ENCODE results near the gene FSHR. TPM values are rescaled to one million over a fixed set of nuclear protein-coding genes. Genes with fewer than 3 reads are reported as not detected.

Gene FSHR
- total and polyA plus RNA-seq, 2 donors (not counting 3 experiments of a cell fraction or from before 2014, with no cell fraction given): not detected

DNA sequence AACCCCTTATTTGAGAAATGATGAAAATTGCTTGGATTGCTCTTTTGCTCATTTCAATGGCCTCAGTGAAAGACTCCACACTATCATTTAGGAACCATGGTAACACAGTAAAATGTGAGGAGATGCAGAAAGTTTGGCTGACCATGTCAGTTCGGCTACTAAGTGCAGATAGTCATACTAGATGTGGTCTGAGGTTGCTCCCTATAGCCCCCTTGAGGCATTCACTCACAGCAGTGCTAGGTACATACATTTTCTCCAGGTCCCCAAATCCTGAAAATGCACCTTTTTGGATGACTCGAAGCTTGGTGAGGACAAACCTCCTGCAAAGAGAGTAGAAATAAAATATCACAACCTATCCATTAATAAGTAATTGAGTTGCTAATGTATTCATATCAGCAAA, 86.3 kb downstream of the FSHR start:
- TF ChIP-seq, protein P1, sequence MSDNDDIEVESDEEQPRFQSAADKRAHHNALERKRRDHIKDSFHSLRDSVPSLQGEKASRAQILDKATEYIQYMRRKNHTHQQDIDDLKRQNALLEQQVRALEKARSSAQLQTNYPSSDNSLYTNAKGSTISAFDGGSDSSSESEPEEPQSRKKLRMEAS (IDR thresholded peaks at IDR 0.05; ENCODE audit: insufficient read depth, insufficient read length): no peak
- TF ChIP-seq JUN (IDR thresholded peaks at IDR 0.05; ENCODE audit: borderline replicate concordance, insufficient read depth, insufficient read length, low read depth): no peak
- no peak for TF ChIP-seq POLR2A (IDR thresholded peaks at IDR 0.05; ENCODE audit: low read depth, low read length)
- TF ChIP-seq POLR2AphosphoS5 (IDR thresholded peaks at IDR 0.05; ENCODE audit: insufficient read depth, low read depth, low read length): no peak
- TF ChIP-seq FOS (IDR thresholded peaks at IDR 0.05; ENCODE audit: borderline replicate concordance, insufficient read depth, low read length): no peak
- H3K9me3 ChIP-seq (replicated peaks; ENCODE audit: control insufficient read depth, insufficient read depth, low read length): no peaks in the 10 kb centered on the region
- H3K79me2 ChIP-seq (ENCODE audit: control insufficient read depth, insufficient read depth, low read length): no peaks in the 10 kb centered on the region
- FAIRE-seq (no peak), DNase-seq (ENCODE audit: low read depth, low spot score) (no peak)
- H3K9ac ChIP-seq (replicated peaks; ENCODE audit: extremely low read depth, insufficient read depth, low read length): no peak overlapping the region
- H3K4me1 ChIP-seq (ENCODE audit: control insufficient read depth, extremely low read depth, insufficient read depth, low read length): no peaks in the 10 kb centered on the region
- POLR2A ChIA-PET: no interaction called here
- no peaks in the 10 kb centered on the region for H3K36me3 ChIP-seq (ENCODE audit: control insufficient read depth in 2 of 2, extremely low read depth in 1 of 2, insufficient read depth in 2 of 2, low read length in 2 of 2)
- no peak overlapping the region for H3K4me3 ChIP-seq (replicated peaks in 1 of 3; ENCODE audit: insufficient read depth in 1 of 3, low read depth in 1 of 3, low read length in 3 of 3)
- H2AFZ ChIP-seq (ENCODE audit: low read depth, low read length): no peak overlapping the region
- no TSS peak for BruUV-seq (replicated peaks)
- H3K27ac ChIP-seq (ENCODE audit: insufficient read depth, low read depth, low read length): no peak overlapping the region
- intact Hi-C loops (cut with micrococcal nuclease): no loop called here
- H3K27me3 ChIP-seq (ENCODE audit: control insufficient read depth in 2 of 2, insufficient read depth in 2 of 2, low read length in 2 of 2): no peaks in the 10 kb centered on the region
- H3K9me1 ChIP-seq (replicated peaks; ENCODE audit: control insufficient read depth, extremely low read depth, insufficient read depth, low read length): no peaks in the 10 kb centered on the region
- CTCF ChIA-PET: no interaction called here
- no peak overlapping the region for H3K4me2 ChIP-seq (ENCODE audit: insufficient read depth, low read length)
- dilution Hi-C loops (cut with MboI; ENCODE audit: extremely low pct_ligation_motif_present, low sequenced_read_pairs): no loop called here
- H4K20me1 ChIP-seq (replicated peaks; ENCODE audit: control insufficient read depth, extremely low read depth, insufficient read depth, low read length): no peaks in the 10 kb centered on the region

GRCh38 chr2:49053156-49053555, 101.2 kb downstream of the FSHR start:
- no peak for DNase-seq (ENCODE audit: low read depth, low spot score)
- Histone ChIP-seq H4K20me1 (replicated peaks; ENCODE audit: control insufficient read depth, extremely low read depth, insufficient read depth, low read length) (no peaks in the 10 kb centered on the region), H3K79me2 (ENCODE audit: control insufficient read depth, insufficient read depth, low read length) (no peaks in the 10 kb centered on the region), H3K9me3 (replicated peaks; ENCODE audit: control insufficient read depth, insufficient read depth, low read length) (peaks cover 3% of the 10 kb centered on the region), H3K9ac (replicated peaks; ENCODE audit: extremely low read depth, insufficient read depth, low read length) (no peak overlapping the region), H3K36me3 (ENCODE audit: control insufficient read depth in 2 of 2, extremely low read depth in 1 of 2, insufficient read depth in 2 of 2, low read length in 2 of 2) (no peaks in the 10 kb centered on the region), H3K4me1 (ENCODE audit: control insufficient read depth, extremely low read depth, insufficient read depth, low read length) (no peaks in the 10 kb centered on the region), H3K27ac (ENCODE audit: insufficient read depth, low read depth, low read length) (no peak overlapping the region), H3K4me3 (replicated peaks in 1 of 3; ENCODE audit: insufficient read depth in 1 of 3, low read depth in 1 of 3, low read length in 3 of 3) (no peak overlapping the region), H2AFZ (ENCODE audit: low read depth, low read length) (no peak overlapping the region), H3K4me2 (ENCODE audit: insufficient read depth, low read length) (no peak overlapping the region), H3K27me3 (ENCODE audit: control insufficient read depth in 2 of 2, insufficient read depth in 2 of 2, low read length in 2 of 2) (no peaks in the 10 kb centered on the region), H3K9me1 (replicated peaks; ENCODE audit: control insufficient read depth, extremely low read depth, insufficient read depth, low read length) (no peaks in the 10 kb centered on the region)
- FAIRE-seq: no peak
- intact Hi-C loops (cut with micrococcal nuclease) (no loop called here), dilution Hi-C loops (cut with MboI; ENCODE audit: extremely low pct_ligation_motif_present, low sequenced_read_pairs) (no loop called here)
- TF ChIP-seq EZH2 (IDR thresholded peaks at IDR 0.05; ENCODE audit: borderline replicate concordance, low read depth, low read length, severe bottlenecking): no peak
- TF ChIP-seq, protein P1 (IDR thresholded peaks at IDR 0.05; ENCODE audit: insufficient read depth, insufficient read length): no peak
- TF ChIP-seq JUN (IDR thresholded peaks at IDR 0.05; ENCODE audit: borderline replicate concordance, insufficient read depth, insufficient read length, low read depth): no peak
- no peak for TF ChIP-seq FOS (IDR thresholded peaks at IDR 0.05; ENCODE audit: borderline replicate concordance, insufficient read depth, low read length)
- ChIA-PET POLR2A (no interaction called here), CTCF (no interaction called here)
- BruUV-seq (replicated peaks): no TSS peak

Data from endothelial cell of umbilical vein (primary cell).